HS-5 (cell line): ENCODE data around the gene LENEP.

Experiments
- DNase-seq: peaks from one replicate; pipeline ENCODE4 v3.0.0-alpha.2; 2012; ENCODE audit warnings: low read depth

Gene LENEP

GRCh38 chr1:155029513-155030242 is 36.3 kb downstream of the LENEP start:
- no peak for DNase-seq

GRCh38 chr1:155030243-155030795 is 36.9 kb downstream of the LENEP start:
- DNase-seq, result no peak

- DNase-seq, result no peak
Measured at GRCh38 chr1:155030899-155031298, 37.5 kb downstream of the LENEP start.

- DNase-seq, result no peak
Measured at GRCh38 chr1:155032886-155033285, 39.5 kb downstream of the LENEP start.

- no peak for DNase-seq
Measured at GRCh38 chr1:155033524-155033923, 40.1 kb downstream of the LENEP start, which contains the start of the genes DCST1 and DCST2. Gene DCST1, plus strand, starts transcription at chr1:155033824. Its CDS starts 213 bp downstream, at chr1:155034037. Gene DCST2, minus strand, starts transcription at chr1:155033781. Its CDS starts 80 bp downstream, at chr1:155033701.

- DNase-seq, result no peak
Measured at GRCh38 chr1:155034318-155035208, 41.2 kb downstream of the LENEP start.

- DNase-seq, result no peak
Measured at GRCh38 chr1:155035936-155036335, 42.5 kb downstream of the LENEP start.

GRCh38 chr1:155037043-155037442 is 43.7 kb downstream of the LENEP start:
- no peak for DNase-seq

- no peak for DNase-seq
Measured at GRCh38 chr1:155037851-155038441, 44.6 kb downstream of the LENEP start.

- DNase-seq, result no peak
Measured at GRCh38 chr1:155038602-155039307, 45.4 kb downstream of the LENEP start.

- DNase-seq, result no peak
Measured at GRCh38 chr1:155039308-155039669, 45.9 kb downstream of the LENEP start.

GRCh38 chr1:155040358-155041093 is 47.1 kb downstream of the LENEP start:
- DNase-seq, result no peak

GRCh38 chr1:155042789-155043188 is 49.4 kb downstream of the LENEP start:
- no peak for DNase-seq

- DNase-seq, result no peak
Measured at GRCh38 chr1:155043301-155043702, 49.9 kb downstream of the LENEP start.

- DNase-seq, result no peak
Measured at GRCh38 chr1:155043793-155044192, 50.4 kb downstream of the LENEP start.
